Activated CD8-positive, alpha-beta T cell treated with anti-CD3 and anti-CD28 coated beads for 36 hours (primary cell): Measurements from ENCODE around the gene TTC38. TPM values are rescaled to one million over a fixed set of nuclear protein-coding genes. Genes with fewer than 3 reads are reported as not detected.

ENCODE experiments used
- ATAC-seq: fragments of 200-7000 bp; cut with Tn5 transposase; one replicate; pipeline ENCODE4 v1.10.0; 2021; ENCODE audit warnings: mild to moderate bottlenecking, moderate library complexity
- CTCF ChIA-PET: fragments of 350-600 bp; sonication (Branson Sonifier 250); formaldehyde crosslinking; loops from one replicate; lab custom pipeline; 2021; ENCODE audit warnings: antibody characterized with exemption; lab: Charles Lee
- POLR2A ChIA-PET: fragments of 350-600 bp; sonication (Branson Sonifier 250); formaldehyde crosslinking; loops from one replicate; lab custom pipeline; 2021; ENCODE audit warnings: antibody characterized with exemption; lab: Charles Lee
- DNase-seq: peaks from one replicate; pipeline ENCODE4 v3.0.0-alpha.2; 2020
- H3K27ac Mint-ChIP-seq: one replicate; pipeline ENCODE4 v1.8.0; 2021; ENCODE audit warnings: mild to moderate bottlenecking, mixed read lengths
- H3K27me3 Mint-ChIP-seq: one replicate; pipeline ENCODE4 v1.8.0; 2021; ENCODE audit warnings: mixed read lengths
- H3K36me3 Mint-ChIP-seq: one replicate; pipeline ENCODE4 v1.8.0; 2021; ENCODE audit warnings: low read depth, mixed read lengths
- H3K4me1 Mint-ChIP-seq: one replicate; pipeline ENCODE4 v1.8.0; 2021; ENCODE audit warnings: low read depth, mixed read lengths
- H3K4me3 Mint-ChIP-seq: one replicate; pipeline ENCODE4 v1.8.0; 2021; ENCODE audit warnings: mild to moderate bottlenecking, moderate library complexity, mixed read lengths
- H3K9me3 Mint-ChIP-seq: one replicate; pipeline ENCODE4 v1.8.0; 2021; ENCODE audit warnings: mixed read lengths
- intact Hi-C: fragments of 100-400 bp; cut with micrococcal nuclease; formaldehyde crosslinking; loops from one replicate; pipeline ENCODE4 v1.10.0; 2022
- total RNA-seq, 2 experiments: library from RNA; stranded (reverse); gene quantifications; one replicate each; pipeline ENCODE4 v1.2.3, GENCODE V29; 2021
- TF ChIP-seq, protein P1 (sequence below): fragments of 200-600 bp; IDR thresholded peaks from one replicate; pipeline ENCODE4 v1.8.0; 2022; ENCODE audit warnings: antibody characterized with exemption, mild to moderate bottlenecking

TTC38 gene
- total RNA-seq, 2 experiments from 2014 or later: 9.0 to 11.9 TPM

DNA sequence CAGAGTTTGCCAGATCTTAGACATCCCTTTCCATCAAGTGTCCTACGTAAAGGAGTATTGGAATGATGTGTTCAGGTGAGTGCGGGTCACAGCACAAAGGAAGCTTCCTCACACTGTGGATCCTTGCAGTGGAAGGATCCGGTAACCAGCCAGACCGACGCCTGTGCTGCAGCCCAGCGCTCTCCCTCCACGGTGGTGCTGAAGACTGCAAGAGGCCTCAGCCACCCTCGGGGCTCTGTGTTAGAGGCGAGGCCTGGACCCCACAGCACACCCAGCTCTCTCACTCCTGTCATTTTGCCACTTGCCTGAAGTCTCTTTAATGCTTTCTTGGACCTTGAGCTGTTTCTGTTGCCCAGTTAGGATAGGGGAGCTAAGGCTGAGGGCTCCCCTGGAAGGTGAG is 70.1 kb downstream of the TTC38 start:
- ChIA-PET CTCF (interaction anchor here (2.6 kb wide), 1 partner anchor 30 kb away, joined by 9 read pairs; no protein-coding TSS in a partner anchor), POLR2A (no interaction called here)
- H3K36me3 Mint-ChIP-seq: peaks cover 45% of the 10 kb centered on the region
- H3K9me3 Mint-ChIP-seq: no peaks in the 10 kb centered on the region
- peaks cover 39% of the 10 kb centered on the region for H3K4me1 Mint-ChIP-seq
- DNase-seq: no peak
- H3K4me3 Mint-ChIP-seq: peak overlapping the region; percentile 36
- no peak for ATAC-seq
- no peaks in the 10 kb centered on the region for H3K27me3 Mint-ChIP-seq
- TF ChIP-seq, protein P1, sequence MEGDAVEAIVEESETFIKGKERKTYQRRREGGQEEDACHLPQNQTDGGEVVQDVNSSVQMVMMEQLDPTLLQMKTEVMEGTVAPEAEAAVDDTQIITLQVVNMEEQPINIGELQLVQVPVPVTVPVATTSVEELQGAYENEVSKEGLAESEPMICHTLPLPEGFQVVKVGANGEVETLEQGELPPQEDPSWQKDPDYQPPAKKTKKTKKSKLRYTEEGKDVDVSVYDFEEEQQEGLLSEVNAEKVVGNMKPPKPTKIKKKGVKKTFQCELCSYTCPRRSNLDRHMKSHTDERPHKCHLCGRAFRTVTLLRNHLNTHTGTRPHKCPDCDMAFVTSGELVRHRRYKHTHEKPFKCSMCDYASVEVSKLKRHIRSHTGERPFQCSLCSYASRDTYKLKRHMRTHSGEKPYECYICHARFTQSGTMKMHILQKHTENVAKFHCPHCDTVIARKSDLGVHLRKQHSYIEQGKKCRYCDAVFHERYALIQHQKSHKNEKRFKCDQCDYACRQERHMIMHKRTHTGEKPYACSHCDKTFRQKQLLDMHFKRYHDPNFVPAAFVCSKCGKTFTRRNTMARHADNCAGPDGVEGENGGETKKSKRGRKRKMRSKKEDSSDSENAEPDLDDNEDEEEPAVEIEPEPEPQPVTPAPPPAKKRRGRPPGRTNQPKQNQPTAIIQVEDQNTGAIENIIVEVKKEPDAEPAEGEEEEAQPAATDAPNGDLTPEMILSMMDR: no peak
- intact Hi-C loops: no loop called here
- no peak overlapping the region for H3K27ac Mint-ChIP-seq

DNA sequence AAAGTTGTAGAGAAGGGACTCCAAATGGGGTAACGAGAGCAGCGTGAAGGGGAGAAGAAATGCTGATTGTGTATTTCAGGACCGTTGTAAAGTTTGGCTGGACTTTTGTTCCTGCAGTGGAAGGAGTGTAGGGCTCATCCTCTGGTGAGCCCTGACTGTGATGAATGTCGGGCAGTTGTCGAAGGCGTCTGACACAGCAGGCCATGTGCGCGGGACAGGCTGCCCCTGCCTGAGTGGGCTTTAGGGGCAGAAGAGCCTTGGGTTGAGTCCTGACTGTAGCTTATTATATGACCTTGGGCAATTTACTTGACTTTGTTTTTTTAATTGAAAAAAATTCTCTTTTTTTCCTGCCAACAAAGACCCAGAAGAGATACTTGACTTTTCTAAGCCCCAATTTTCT is 70.8 kb downstream of the TTC38 start:
- DNase-seq (no peak), ATAC-seq (no peak)
- ChIA-PET POLR2A (no interaction called here), CTCF (interaction anchor here (0.6 kb wide), 1 partner anchor 8 kb away, joined by 3 read pairs; no protein-coding TSS in a partner anchor)
- no peak overlapping the region for H3K4me3 Mint-ChIP-seq
- TF ChIP-seq, protein P1: no peak
- H3K27ac Mint-ChIP-seq: peak overlapping the region; percentile 6
- peaks cover 45% of the 10 kb centered on the region for H3K36me3 Mint-ChIP-seq
- no peaks in the 10 kb centered on the region for H3K9me3 Mint-ChIP-seq
- intact Hi-C loops: no loop called here
- H3K27me3 Mint-ChIP-seq: no peaks in the 10 kb centered on the region
- peaks cover 39% of the 10 kb centered on the region for H3K4me1 Mint-ChIP-seq

DNA sequence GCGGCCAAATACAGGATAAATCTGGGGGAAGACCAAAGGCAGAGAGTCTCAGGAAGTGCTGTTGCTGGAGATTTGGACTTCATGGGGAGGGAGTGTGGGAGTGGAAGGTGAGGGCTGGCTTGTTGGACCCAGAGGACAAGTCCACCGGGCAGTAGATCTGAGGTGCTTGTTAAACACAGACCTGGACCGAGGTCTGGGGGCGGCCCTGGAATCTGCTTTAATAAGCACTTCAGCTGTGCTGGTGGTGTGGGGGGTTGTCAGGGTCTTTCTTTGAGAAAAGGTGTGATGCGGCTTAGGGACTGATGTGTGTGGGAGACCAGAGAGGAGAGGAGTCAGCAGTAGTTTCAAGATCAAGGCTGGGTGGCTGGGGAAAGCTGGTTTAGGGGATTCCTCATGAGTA is 72.1 kb downstream of the TTC38 start:
- Mint-ChIP-seq H3K27me3 (no peaks in the 10 kb centered on the region), H3K9me3 (no peaks in the 10 kb centered on the region), H3K4me3 (no peak overlapping the region), H3K27ac (no peak overlapping the region), H3K4me1 (peaks cover 35% of the 10 kb centered on the region), H3K36me3 (peaks cover 52% of the 10 kb centered on the region)
- intact Hi-C loops: no loop called here
- DNase-seq (no peak), ATAC-seq (no peak)
- CTCF ChIA-PET: interaction anchor here (0.7 to 1.2 kb wide), 3 partner anchors 9 to 28 kb away, joined by 3 read pairs; no protein-coding TSS in a partner anchor
- POLR2A ChIA-PET: no interaction called here
- TF ChIP-seq, protein P1: no peak

DNA sequence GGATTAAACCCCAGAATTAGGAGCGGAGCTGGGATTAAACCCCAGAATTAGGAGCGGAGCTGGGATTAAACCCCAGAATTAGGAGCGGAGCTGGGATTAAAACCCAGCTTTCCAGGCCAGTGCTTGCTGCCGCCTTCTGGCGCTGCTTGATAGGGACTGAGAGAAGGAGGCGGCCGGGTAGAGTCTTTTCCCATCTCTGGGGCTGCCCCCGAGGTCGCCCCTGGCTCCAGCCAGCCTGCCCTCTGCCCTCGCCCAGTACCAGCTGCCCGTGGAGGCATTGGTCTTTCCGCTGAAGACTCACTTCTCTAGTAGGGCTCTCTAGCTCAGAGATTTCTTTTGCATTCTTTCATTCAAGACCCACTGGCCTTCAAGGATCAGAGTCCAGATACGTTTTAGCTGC is 72.9 kb downstream of the TTC38 start:
- no peak for DNase-seq
- TF ChIP-seq, protein P1: no peak
- H3K9me3 Mint-ChIP-seq: no peaks in the 10 kb centered on the region
- intact Hi-C loops: no loop called here
- ChIA-PET POLR2A (no interaction called here), CTCF (interaction anchor here (0.7 to 1.4 kb wide), 3 partner anchors 16 to 334 kb away, joined by 3 to 4 read pairs (median 3); no protein-coding TSS in a partner anchor)
- H3K36me3 Mint-ChIP-seq: peaks cover 54% of the 10 kb centered on the region
- H3K4me1 Mint-ChIP-seq: peaks cover 33% of the 10 kb centered on the region
- no peaks in the 10 kb centered on the region for H3K27me3 Mint-ChIP-seq
- no peak for ATAC-seq
- H3K27ac Mint-ChIP-seq: no peak overlapping the region
- H3K4me3 Mint-ChIP-seq: no peak overlapping the region

Other genes with a start within 250 kb of the TTC38 start
- 10 to 100 TPM in 1 of 2 experiments, 1 to 10 TPM in 1; 9.1 to 11.8 TPM for gene PPARA, start 117.5 kb upstream of the TTC38 start, total RNA-seq
- gene CDPF1, start 17.7 kb upstream of the TTC38 start, total RNA-seq: 10 to 100 TPM; 11.9 to 12.1 TPM
- not detected for gene PKDREJ, start 4.7 kb upstream of the TTC38 start, total RNA-seq
- 10 to 100 TPM; 39.4 to 41.4 TPM for gene GTSE1, start 28.9 kb downstream of the TTC38 start, total RNA-seq
- gene TRMU, start 67.7 kb downstream of the TTC38 start, total RNA-seq: 10 to 100 TPM; 87.2 to 98.1 TPM